ENCODE results near the gene DDR2.

GRCh38 chr1:162619076-162619475 lies 13.2 kb upstream of the DDR2 start:
- no peak for TF ChIP-seq CTCF (IDR thresholded peaks at IDR 0.05; ENCODE audit: poor library complexity, severe bottlenecking)
- no peak for TF ChIP-seq MXI1 (conservative IDR thresholded peaks at IDR 0.05; ENCODE audit: poor library complexity, severe bottlenecking)
- TF ChIP-seq EZH2 (IDR thresholded peaks at IDR 0.05; ENCODE audit: borderline replicate concordance, insufficient read depth, low read length, poor library complexity, severe bottlenecking) = no peak
- no peak for TF ChIP-seq POLR2AphosphoS5 (IDR thresholded peaks at IDR 0.05)
- no peak for TF ChIP-seq RAD21 (conservative IDR thresholded peaks at IDR 0.05)
- TF ChIP-seq REST (IDR thresholded peaks at IDR 0.05; ENCODE audit: borderline replicate concordance) = no peak
